Measurements from ENCODE around the gene PTOV1.
A peak's percentile ranks its signal among the peaks of the same experiment; 100 is the strongest.

The PTOV1 gene

GRCh38 chr19:49887037-49887664, 36.2 kb downstream of the PTOV1 start:
- H3K79me2 ChIP-seq (ENCODE audit: insufficient read depth, low read length): no peaks in the 10 kb centered on the region
- H4K20me1 ChIP-seq (ENCODE audit: low read depth, low read length): no peaks in the 10 kb centered on the region
- H3K9me2 ChIP-seq (replicated peaks; ENCODE audit: insufficient read depth, low read length): no peaks in the 10 kb centered on the region
- H3K9me3 ChIP-seq (ENCODE audit: insufficient read depth, low read length): no peaks in the 10 kb centered on the region
- H3K27me3 ChIP-seq (ENCODE audit: low read length): no peaks in the 10 kb centered on the region
- no peak overlapping the region for H3K4me2 ChIP-seq (ENCODE audit: low read depth, low read length, poor library complexity, severe bottlenecking)
- H3K36me3 ChIP-seq (ENCODE audit: low read length): peaks cover 8% of the 10 kb centered on the region; the same call in 1 of the 2 replicates
- H3F3A ChIP-seq (ENCODE audit: insufficient read depth): peaks cover 7% of the 10 kb centered on the region; the same call in 1 of the 2 replicates
- no peak overlapping the region for H3K9ac ChIP-seq (ENCODE audit: low read length)
- H3K4me3 ChIP-seq (ENCODE audit: insufficient read depth, low read length, poor library complexity, severe bottlenecking): no peak overlapping the region
- no peak overlapping the region for H2AFZ ChIP-seq (ENCODE audit: low read depth, low read length, severe bottlenecking)
- TF ChIP-seq, protein P1, sequence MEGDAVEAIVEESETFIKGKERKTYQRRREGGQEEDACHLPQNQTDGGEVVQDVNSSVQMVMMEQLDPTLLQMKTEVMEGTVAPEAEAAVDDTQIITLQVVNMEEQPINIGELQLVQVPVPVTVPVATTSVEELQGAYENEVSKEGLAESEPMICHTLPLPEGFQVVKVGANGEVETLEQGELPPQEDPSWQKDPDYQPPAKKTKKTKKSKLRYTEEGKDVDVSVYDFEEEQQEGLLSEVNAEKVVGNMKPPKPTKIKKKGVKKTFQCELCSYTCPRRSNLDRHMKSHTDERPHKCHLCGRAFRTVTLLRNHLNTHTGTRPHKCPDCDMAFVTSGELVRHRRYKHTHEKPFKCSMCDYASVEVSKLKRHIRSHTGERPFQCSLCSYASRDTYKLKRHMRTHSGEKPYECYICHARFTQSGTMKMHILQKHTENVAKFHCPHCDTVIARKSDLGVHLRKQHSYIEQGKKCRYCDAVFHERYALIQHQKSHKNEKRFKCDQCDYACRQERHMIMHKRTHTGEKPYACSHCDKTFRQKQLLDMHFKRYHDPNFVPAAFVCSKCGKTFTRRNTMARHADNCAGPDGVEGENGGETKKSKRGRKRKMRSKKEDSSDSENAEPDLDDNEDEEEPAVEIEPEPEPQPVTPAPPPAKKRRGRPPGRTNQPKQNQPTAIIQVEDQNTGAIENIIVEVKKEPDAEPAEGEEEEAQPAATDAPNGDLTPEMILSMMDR (IDR thresholded peaks at IDR 0.05; ENCODE audit: insufficient read depth, low read length, poor library complexity, severe bottlenecking): no peak
- no peak for TF ChIP-seq EZH2phosphoT487 (conservative IDR thresholded peaks at IDR 0.05; ENCODE audit: low read length)
- H3K27ac ChIP-seq (ENCODE audit: low read depth, low read length): no peak overlapping the region

DNA sequence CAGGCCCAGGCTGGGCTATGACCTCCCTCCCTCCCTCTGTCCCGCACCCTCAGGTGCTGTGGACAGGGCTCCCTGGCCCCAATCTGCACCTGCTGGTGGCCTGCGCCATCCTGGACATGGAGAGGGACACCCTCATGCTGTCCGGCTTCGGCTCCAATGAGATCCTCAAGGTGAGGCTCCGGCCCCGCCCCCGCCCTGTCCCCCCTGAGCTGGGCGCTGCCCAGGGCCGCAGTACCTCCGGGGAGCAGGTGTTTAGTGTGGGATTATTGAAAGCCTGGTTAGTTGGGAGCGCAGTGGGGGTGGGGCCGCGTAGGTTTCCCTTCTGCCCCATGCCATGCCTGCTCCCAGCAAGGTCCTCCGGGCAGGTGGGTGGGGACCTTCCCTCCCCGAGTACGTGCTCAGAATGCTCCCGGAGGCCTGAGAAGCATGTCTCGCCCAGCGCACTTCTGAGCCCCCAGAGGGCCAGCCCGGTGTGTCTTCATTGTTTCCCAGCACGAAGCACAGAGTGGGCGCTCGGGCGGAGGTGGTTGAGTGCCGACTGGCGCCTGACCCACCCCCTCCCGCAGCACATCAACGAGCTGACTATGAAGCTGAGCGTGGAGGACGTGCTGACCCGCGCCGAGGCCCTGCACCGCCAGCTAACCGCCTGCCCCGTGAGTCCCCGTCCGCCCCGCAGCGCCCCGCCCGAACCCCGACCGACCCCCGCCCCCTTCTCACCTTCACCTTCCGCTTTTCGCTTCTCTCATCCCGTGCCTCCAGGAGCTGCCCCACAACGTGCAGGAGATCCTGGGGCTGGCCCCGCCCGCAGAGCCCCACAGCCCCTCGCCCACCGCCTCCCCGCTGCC, 36.9 kb downstream of the PTOV1 start:
- Histone ChIP-seq H3K79me2 (ENCODE audit: insufficient read depth, low read length) (no peaks in the 10 kb centered on the region), H3K27ac (ENCODE audit: low read depth, low read length) (no peak overlapping the region), H3F3A (ENCODE audit: insufficient read depth) (peaks cover 7% of the 10 kb centered on the region; the same call in 1 of the 2 replicates), H3K4me2 (ENCODE audit: low read depth, low read length, poor library complexity, severe bottlenecking) (peak overlapping the region; percentile 41), H3K27me3 (ENCODE audit: low read length) (no peaks in the 10 kb centered on the region), H3K9ac (ENCODE audit: low read length) (no peak overlapping the region), H3K9me3 (ENCODE audit: insufficient read depth, low read length) (no peaks in the 10 kb centered on the region), H3K9me2 (replicated peaks; ENCODE audit: insufficient read depth, low read length) (no peaks in the 10 kb centered on the region), H4K20me1 (ENCODE audit: low read depth, low read length) (no peaks in the 10 kb centered on the region), H2AFZ (ENCODE audit: low read depth, low read length, severe bottlenecking) (no peak overlapping the region), H3K36me3 (ENCODE audit: low read length) (peaks cover 4% of the 10 kb centered on the region; the same call in 1 of the 2 replicates), H3K4me3 (ENCODE audit: insufficient read depth, low read length, poor library complexity, severe bottlenecking) (peak overlapping the region; percentile 26)
- no peak for TF ChIP-seq EZH2phosphoT487 (conservative IDR thresholded peaks at IDR 0.05; ENCODE audit: low read length)
- TF ChIP-seq, protein P1 (IDR thresholded peaks at IDR 0.05; ENCODE audit: insufficient read depth, low read length, poor library complexity, severe bottlenecking): no peak

DNA sequence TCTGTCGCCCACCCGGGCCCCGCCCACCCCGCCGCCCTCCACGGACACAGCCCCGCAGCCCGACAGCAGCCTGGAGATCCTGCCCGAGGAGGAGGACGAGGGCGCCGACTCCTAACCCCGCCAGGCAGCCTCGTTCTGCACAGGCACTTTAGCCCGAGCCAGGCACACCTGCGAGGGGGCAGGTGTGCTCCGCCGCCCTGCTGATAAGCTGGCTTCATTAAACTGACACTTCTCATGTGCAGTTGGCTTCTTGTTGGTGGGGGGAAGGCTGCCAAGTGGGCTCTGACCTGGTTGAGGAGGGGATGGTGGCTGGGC, 37.5 kb downstream of the PTOV1 start:
- TF ChIP-seq, protein P1 (IDR thresholded peaks at IDR 0.05; ENCODE audit: insufficient read depth, low read length, poor library complexity, severe bottlenecking): no peak
- no peak for TF ChIP-seq EZH2phosphoT487 (conservative IDR thresholded peaks at IDR 0.05; ENCODE audit: low read length)
- H3K9me3 ChIP-seq (ENCODE audit: insufficient read depth, low read length): no peaks in the 10 kb centered on the region

More for the DNA sequence above, 37.5 kb downstream of the PTOV1 start:
- peak overlapping the region; percentile 31 for H3K27ac ChIP-seq (ENCODE audit: low read depth, low read length)
- H3K4me3 ChIP-seq (ENCODE audit: insufficient read depth, low read length, poor library complexity, severe bottlenecking): peak overlapping the region; percentile 26
- H3K27me3 ChIP-seq (ENCODE audit: low read length): no peaks in the 10 kb centered on the region
- H2AFZ ChIP-seq (ENCODE audit: low read depth, low read length, severe bottlenecking): no peak overlapping the region
- no peak overlapping the region for H3K9ac ChIP-seq (ENCODE audit: low read length)
- H3K36me3 ChIP-seq (ENCODE audit: low read length): no peaks in the 10 kb centered on the region
- H4K20me1 ChIP-seq (ENCODE audit: low read depth, low read length): no peaks in the 10 kb centered on the region
- H3F3A ChIP-seq (ENCODE audit: insufficient read depth): peaks cover 7% of the 10 kb centered on the region; the same call in 1 of the 2 replicates
- H3K4me2 ChIP-seq (ENCODE audit: low read depth, low read length, poor library complexity, severe bottlenecking): peak overlapping the region; percentile 41
- no peaks in the 10 kb centered on the region for H3K9me2 ChIP-seq (replicated peaks; ENCODE audit: insufficient read depth, low read length)
- no peaks in the 10 kb centered on the region for H3K79me2 ChIP-seq (ENCODE audit: insufficient read depth, low read length)

Data from SU-DHL-6 (cell line).